H9 (cell line): ENCODE results near the gene IST1. TPM values are rescaled to one million over a fixed set of nuclear protein-coding genes. Genes with fewer than 3 reads are reported as not detected.

Source experiments
- DNase-seq: peaks from one replicate; pipeline ENCODE4 v3.0.0-alpha.2; 2017
- H2AFZ ChIP-seq: one replicate; pipeline ENCODE4 v1.6.1; 2013; ENCODE audit warnings: mild to moderate bottlenecking, low read length, control low read depth, moderate library complexity
- H2AK5ac ChIP-seq: 2 replicates; pipeline ENCODE4 v1.6.1; 2013; ENCODE audit warnings: low read length, control low read depth, mixed read lengths; ENCODE audit not compliant: insufficient read length
- H2BK120ac ChIP-seq: one replicate; pipeline ENCODE4 v1.6.1; 2013; ENCODE audit warnings: low read depth, mild to moderate bottlenecking, low read length, control low read depth, inconsistent platforms; ENCODE audit not compliant: poor library complexity, severe bottlenecking
- H2BK12ac ChIP-seq: 2 replicates; pipeline ENCODE4 v1.6.1; 2013; ENCODE audit warnings: low read length, control low read depth, mixed read lengths, low read depth; ENCODE audit not compliant: insufficient read length
- H2BK15ac ChIP-seq: 2 replicates; pipeline ENCODE4 v1.6.1; 2013; ENCODE audit warnings: low read depth, low read length, control low read depth
- H2BK20ac ChIP-seq: one replicate; pipeline ENCODE4 v1.6.1; 2013; ENCODE audit warnings: low read depth, mild to moderate bottlenecking, low read length, control low read depth, inconsistent platforms; ENCODE audit not compliant: poor library complexity, severe bottlenecking
- H2BK5ac ChIP-seq: 2 replicates; pipeline ENCODE4 v1.6.1; 2013; ENCODE audit warnings: low read length, control low read depth, mixed read lengths; ENCODE audit not compliant: insufficient read length
- H3K14ac ChIP-seq: 2 replicates; pipeline ENCODE4 v1.6.1; 2013; ENCODE audit warnings: low read length, control low read depth; ENCODE audit not compliant: insufficient read depth
- H3K18ac ChIP-seq: 2 replicates; pipeline ENCODE4 v1.6.1; 2013; ENCODE audit warnings: low read depth, mild to moderate bottlenecking, mixed read lengths, low read length, control low read depth; ENCODE audit not compliant: insufficient read length
- H3K23ac ChIP-seq: 2 replicates; pipeline ENCODE4 v1.6.1; 2013; ENCODE audit warnings: low read length, control low read depth, mixed read lengths, low read depth; ENCODE audit not compliant: insufficient read length
- H3K23me2 ChIP-seq: 2 replicates; pipeline ENCODE4 v1.6.1; 2013; ENCODE audit warnings: low read depth, mild to moderate bottlenecking, mixed read lengths, low read length, control low read depth; ENCODE audit not compliant: insufficient read length, poor library complexity, severe bottlenecking
- H3K27ac ChIP-seq: 2 replicates; pipeline ENCODE4 v1.5.1; 2013; ENCODE audit warnings: low read length, control low read depth, mixed read lengths, low read depth; ENCODE audit not compliant: insufficient read length
- H3K27me3 ChIP-seq: 2 replicates; pipeline ENCODE4 v1.6.1; 2013; ENCODE audit warnings: low read length, control low read depth, inconsistent platforms; ENCODE audit not compliant: insufficient read depth
- H3K4ac ChIP-seq: 2 replicates; pipeline ENCODE4 v1.6.1; 2013; ENCODE audit warnings: low read depth, mild to moderate bottlenecking, control low read depth, inconsistent platforms, low read length, moderate library complexity
- H3K4me1 ChIP-seq: 2 replicates; pipeline ENCODE4 v1.6.1; 2013; ENCODE audit warnings: low read length, control low read depth, inconsistent platforms; ENCODE audit not compliant: insufficient read depth
- H3K4me2 ChIP-seq: 2 replicates; pipeline ENCODE4 v1.6.1; 2013; ENCODE audit warnings: low read length, control low read depth, mixed read lengths; ENCODE audit not compliant: insufficient read length, insufficient read depth
- H3K56ac ChIP-seq: 2 replicates; pipeline ENCODE4 v1.6.1; 2013; ENCODE audit warnings: low read depth, mild to moderate bottlenecking, mixed read lengths, low read length, control low read depth; ENCODE audit not compliant: insufficient read length
- H3K79me1 ChIP-seq: 2 replicates; pipeline ENCODE4 v1.6.1; 2013; ENCODE audit warnings: low read depth, mild to moderate bottlenecking, moderate library complexity, low read length, control low read depth, inconsistent platforms; ENCODE audit not compliant: insufficient read depth, poor library complexity, severe bottlenecking
- H3K79me2 ChIP-seq: 2 replicates; pipeline ENCODE4 v1.6.1; 2013; ENCODE audit warnings: low read length, control low read depth, inconsistent platforms; ENCODE audit not compliant: insufficient read depth
- H3K9ac ChIP-seq: 2 replicates; pipeline ENCODE4 v1.6.1; 2013; ENCODE audit warnings: low read length, control low read depth, mixed read lengths; ENCODE audit not compliant: insufficient read length; ENCODE audit errors: extremely low read depth
- H3K9me3 ChIP-seq: one replicate; pipeline ENCODE4 v1.6.1; 2013; ENCODE audit warnings: low read depth, low read length, inconsistent platforms; ENCODE audit not compliant: control insufficient read depth
- H3T11ph ChIP-seq: one replicate; pipeline ENCODE4 v1.6.1; 2013; ENCODE audit warnings: mild to moderate bottlenecking, low read length, control low read depth, inconsistent platforms
- H4K20me1 ChIP-seq: one replicate; pipeline ENCODE4 v1.6.1; 2013; ENCODE audit not compliant: control insufficient read depth, insufficient read length, insufficient read depth
- H4K5ac ChIP-seq: 2 replicates; pipeline ENCODE4 v1.6.1; 2013; ENCODE audit warnings: low read depth, mild to moderate bottlenecking, mixed read lengths, low read length, control low read depth; ENCODE audit not compliant: insufficient read length
- H4K8ac ChIP-seq: replicated peaks from 2 replicates; pipeline ENCODE4 v1.6.1; 2013; ENCODE audit warnings: low read length, control low read depth, mixed read lengths, low read depth; ENCODE audit not compliant: insufficient read length
- H4K91ac ChIP-seq: 2 replicates; pipeline ENCODE4 v1.6.1; 2013; ENCODE audit warnings: low read depth, mild to moderate bottlenecking, moderate library complexity, mixed read lengths, low read length, control low read depth; ENCODE audit not compliant: insufficient read length
- H3K27ac Mint-ChIP-seq, 3 experiments: 2 replicates in 2 of 3; 3 replicates in 1 of 3; pipeline ENCODE4 v1.8.0; 2020 to 2021; ENCODE audit warnings: mixed read lengths in 3 of 3, mild to moderate bottlenecking in 1 of 3, moderate library complexity in 1 of 3
- H3K27me3 Mint-ChIP-seq: 2 replicates; pipeline ENCODE4 v1.8.0; 2021; ENCODE audit warnings: low read depth, mild to moderate bottlenecking, moderate library complexity, mixed read lengths
- H3K36me3 Mint-ChIP-seq, 3 experiments: 2 replicates in 2 of 3; 3 replicates in 1 of 3; pipeline ENCODE4 v1.8.0; 2020 to 2021; ENCODE audit warnings: low read depth in 3 of 3, mixed read lengths in 3 of 3; ENCODE audit not compliant: insufficient read depth in 1 of 3
- H3K4me1 Mint-ChIP-seq, 2 experiments: 2 replicates each; pipeline ENCODE4 v1.8.0; 2020; ENCODE audit warnings: mixed read lengths in 2 of 2
- H3K4me3 Mint-ChIP-seq, 2 experiments: 2 replicates in 1 of 2; 3 replicates in 1 of 2; pipeline ENCODE4 v1.8.0; 2020 to 2021; ENCODE audit warnings: mild to moderate bottlenecking in 2 of 2, mixed read lengths in 2 of 2, moderate library complexity in 1 of 2
- H3K9me3 Mint-ChIP-seq, 2 experiments: 2 replicates in 1 of 2; 3 replicates in 1 of 2; pipeline ENCODE4 v1.8.0; 2020; ENCODE audit warnings: mild to moderate bottlenecking in 2 of 2, mixed read lengths in 2 of 2, moderate library complexity in 1 of 2
- CTCF ChIP-seq: fragments of 200-600 bp; sonication (generic); conservative IDR thresholded peaks from 3 replicates; pipeline ENCODE4 v1.8.0; 2021; ENCODE audit warnings: antibody characterized with exemption, mild to moderate bottlenecking
- WGBS: extraction: QIAGEN DNeasy Blood & Tissue Kit; methylation state at CpG from one replicate; pipeline ENCODE4 v1.1.7; 2013; ENCODE audit warnings: missing lambda C conversion rate, low lambda C conversion rate, mixed read lengths; ENCODE audit not compliant: insufficient read length; ENCODE audit errors: extremely low coverage; 5-methylcytosine and 5-hydroxymethylcytosine counted together
- total RNA-seq: library from RNA; stranded (reverse); gene quantifications from 2 replicates; pipeline ENCODE4 v1.2.1, GENCODE V29; 2021

IST1 gene
- total RNA-seq, 1 experiment from 2014 or later, result 263 TPM

- Histone ChIP-seq H2BK15ac (no peak overlapping the region), H3K27me3 (no peaks in the 10 kb centered on the region), H2AFZ (no peak overlapping the region), H3K4me2 (no peak overlapping the region), H3K23ac (no peak overlapping the region), H4K91ac (no peak overlapping the region), H3K79me1 (peaks cover 9% of the 10 kb centered on the region), H3K14ac (no peak overlapping the region), H3T11ph (no peak overlapping the region), H3K4me1 (no peaks in the 10 kb centered on the region), H2BK12ac (no peak overlapping the region), H3K23me2 (no peaks in the 10 kb centered on the region), H3K56ac (no peak overlapping the region), H3K9ac (no peak overlapping the region), H4K5ac (no peak overlapping the region), H4K20me1 (no peaks in the 10 kb centered on the region), H3K4ac (no peak overlapping the region), H2BK5ac (no peak overlapping the region), H3K79me2 (peaks cover 42% of the 10 kb centered on the region), H2AK5ac (no peak overlapping the region), H2BK120ac (no peak overlapping the region), H3K27ac (no peak overlapping the region), H3K18ac (no peak overlapping the region), H2BK20ac (no peak overlapping the region), H4K8ac (no peak overlapping the region), H3K9me3 (no peaks in the 10 kb centered on the region)
- Mint-ChIP-seq H3K4me1 (peaks cover 6 to 9% of the 10 kb centered on the region in 2 experiments), H3K36me3 (peaks cover 40 to 85% (median 73%) of the 10 kb centered on the region in 3 experiments; a peak in 6 of 7 replicates), H3K27me3 (no peaks in the 10 kb centered on the region), H3K9me3 (no peaks in the 10 kb centered on the region), H3K27ac (peak overlapping the region in 2 of 3 experiments; percentile 41 to 71; a peak in 1 of 7 replicates), H3K4me3 (no peak overlapping the region)
- TF ChIP-seq CTCF, result no peak
- no peak for DNase-seq
- WGBS, result no CpG with 5 or more reads among the region's 2 CpGs
Measured at GRCh38 chr16:71914802-71915201, 19.5 kb downstream of the IST1 start.
